ENCODE data around the gene TRPM1.

Gene TRPM1

GRCh38 chr15:31004220-31004733 is 97.2 kb downstream of the TRPM1 start:
- TF ChIP-seq, protein P1, sequence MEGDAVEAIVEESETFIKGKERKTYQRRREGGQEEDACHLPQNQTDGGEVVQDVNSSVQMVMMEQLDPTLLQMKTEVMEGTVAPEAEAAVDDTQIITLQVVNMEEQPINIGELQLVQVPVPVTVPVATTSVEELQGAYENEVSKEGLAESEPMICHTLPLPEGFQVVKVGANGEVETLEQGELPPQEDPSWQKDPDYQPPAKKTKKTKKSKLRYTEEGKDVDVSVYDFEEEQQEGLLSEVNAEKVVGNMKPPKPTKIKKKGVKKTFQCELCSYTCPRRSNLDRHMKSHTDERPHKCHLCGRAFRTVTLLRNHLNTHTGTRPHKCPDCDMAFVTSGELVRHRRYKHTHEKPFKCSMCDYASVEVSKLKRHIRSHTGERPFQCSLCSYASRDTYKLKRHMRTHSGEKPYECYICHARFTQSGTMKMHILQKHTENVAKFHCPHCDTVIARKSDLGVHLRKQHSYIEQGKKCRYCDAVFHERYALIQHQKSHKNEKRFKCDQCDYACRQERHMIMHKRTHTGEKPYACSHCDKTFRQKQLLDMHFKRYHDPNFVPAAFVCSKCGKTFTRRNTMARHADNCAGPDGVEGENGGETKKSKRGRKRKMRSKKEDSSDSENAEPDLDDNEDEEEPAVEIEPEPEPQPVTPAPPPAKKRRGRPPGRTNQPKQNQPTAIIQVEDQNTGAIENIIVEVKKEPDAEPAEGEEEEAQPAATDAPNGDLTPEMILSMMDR (IDR thresholded peaks at IDR 0.05; ENCODE audit: insufficient read depth, low read length, poor library complexity, severe bottlenecking), result no peak
- Histone ChIP-seq H3K4me3 (replicated peaks; ENCODE audit: low read depth, low read length) (no peak overlapping the region), H3K36me3 (ENCODE audit: control insufficient read depth, insufficient read depth, low read length) (no peaks in the 10 kb centered on the region), H3K27me3 (replicated peaks; ENCODE audit: control insufficient read depth, insufficient read depth, low read length) (no peaks in the 10 kb centered on the region)
- DNase-seq (ENCODE audit: extremely low read depth, insufficient read length), result peak; percentile 78

DNA sequence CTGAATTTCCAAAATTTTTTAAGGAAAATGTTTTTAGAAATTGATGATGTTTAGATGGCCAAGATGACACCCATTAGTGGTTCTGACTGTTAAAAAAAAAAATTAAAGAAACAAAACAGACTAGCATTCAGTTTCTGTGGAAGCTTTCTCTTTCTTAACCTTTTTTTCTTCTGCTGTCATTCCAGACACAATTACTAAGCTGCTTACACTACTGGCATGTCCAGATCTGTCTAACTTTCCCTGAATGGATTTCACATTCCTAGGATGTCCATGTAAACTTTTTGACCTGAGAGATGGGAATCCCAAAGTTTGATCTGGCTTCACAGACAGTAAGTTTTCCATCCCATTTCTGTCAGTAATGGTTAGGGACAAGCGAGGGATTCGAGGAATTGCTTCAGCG is 99.8 kb downstream of the TRPM1 start:
- no peak for DNase-seq (ENCODE audit: extremely low read depth, insufficient read length)
- H3K36me3 ChIP-seq (ENCODE audit: control insufficient read depth, insufficient read depth, low read length), result no peaks in the 10 kb centered on the region
- no peaks in the 10 kb centered on the region for H3K27me3 ChIP-seq (replicated peaks; ENCODE audit: control insufficient read depth, insufficient read depth, low read length)
- TF ChIP-seq, protein P1 (IDR thresholded peaks at IDR 0.05; ENCODE audit: insufficient read depth, low read length, poor library complexity, severe bottlenecking), result no peak
- no peak overlapping the region for H3K4me3 ChIP-seq (replicated peaks; ENCODE audit: low read depth, low read length)

DNA sequence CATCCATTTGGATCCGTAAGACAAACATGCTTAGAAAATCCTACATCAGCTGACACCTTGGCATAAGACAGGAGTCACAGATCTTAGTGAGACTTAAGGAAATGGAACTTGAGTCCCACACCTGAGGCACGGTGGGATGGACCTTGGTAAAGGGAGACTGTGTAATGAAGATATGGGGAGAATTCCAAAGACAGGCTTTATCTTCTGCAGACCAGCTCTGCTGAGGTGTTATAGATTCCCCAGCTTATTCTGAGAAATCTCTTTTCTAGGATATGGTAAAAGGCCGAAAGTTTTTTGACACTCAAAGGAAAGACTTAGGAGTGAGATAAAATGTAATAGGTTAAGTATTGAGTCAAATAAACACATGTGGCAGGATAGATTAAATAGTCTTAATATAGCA is 101.8 kb downstream of the TRPM1 start:
- TF ChIP-seq, protein P1 (IDR thresholded peaks at IDR 0.05; ENCODE audit: insufficient read depth, low read length, poor library complexity, severe bottlenecking), result no peak
- Histone ChIP-seq H3K27me3 (replicated peaks; ENCODE audit: control insufficient read depth, insufficient read depth, low read length) (no peaks in the 10 kb centered on the region), H3K36me3 (ENCODE audit: control insufficient read depth, insufficient read depth, low read length) (no peaks in the 10 kb centered on the region), H3K4me3 (replicated peaks; ENCODE audit: low read depth, low read length) (no peak overlapping the region)
- DNase-seq (ENCODE audit: extremely low read depth, insufficient read length), result no peak

DNA sequence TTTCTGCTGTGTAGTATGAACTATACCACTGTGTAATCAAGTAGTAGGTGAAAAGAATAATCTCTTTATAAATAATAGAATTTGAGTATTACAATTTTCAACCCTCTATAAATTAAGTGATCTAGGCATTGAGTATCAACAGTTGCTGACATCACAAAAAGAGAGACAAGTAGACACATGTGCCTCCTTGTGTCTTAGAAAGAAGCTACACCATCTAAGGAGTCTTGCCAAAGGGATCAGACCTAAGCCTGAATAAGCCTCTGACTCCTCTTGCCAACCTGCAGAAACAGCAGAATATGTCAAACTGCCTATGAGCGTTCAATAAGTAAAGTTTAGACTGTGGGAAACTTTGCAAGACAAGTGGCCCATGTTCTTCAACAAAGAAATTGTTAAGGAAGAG is 104.3 kb downstream of the TRPM1 start:
- TF ChIP-seq, protein P1 (IDR thresholded peaks at IDR 0.05; ENCODE audit: insufficient read depth, low read length, poor library complexity, severe bottlenecking), result no peak
- DNase-seq (ENCODE audit: extremely low read depth, insufficient read length), result no peak
- Histone ChIP-seq H3K27me3 (replicated peaks; ENCODE audit: control insufficient read depth, insufficient read depth, low read length) (no peaks in the 10 kb centered on the region), H3K4me3 (replicated peaks; ENCODE audit: low read depth, low read length) (no peak overlapping the region), H3K36me3 (ENCODE audit: control insufficient read depth, insufficient read depth, low read length) (no peaks in the 10 kb centered on the region)

GRCh38 chr15:30992249-30992864 is 109.2 kb downstream of the TRPM1 start:
- Histone ChIP-seq H3K36me3 (ENCODE audit: control insufficient read depth, insufficient read depth, low read length) (no peaks in the 10 kb centered on the region), H3K4me3 (replicated peaks; ENCODE audit: low read depth, low read length) (peak overlapping the region; percentile 92), H3K27me3 (replicated peaks; ENCODE audit: control insufficient read depth, insufficient read depth, low read length) (no peaks in the 10 kb centered on the region)
- no peak for DNase-seq (ENCODE audit: extremely low read depth, insufficient read length)
- TF ChIP-seq, protein P1 (IDR thresholded peaks at IDR 0.05; ENCODE audit: insufficient read depth, low read length, poor library complexity, severe bottlenecking), result no peak
